ENCODE results near the gene CELSR1. TPM values are rescaled to one million over a fixed set of nuclear protein-coding genes. Genes with fewer than 3 reads are reported as not detected.

Gene CELSR1
- total and polyA plus RNA-seq, 7 donors = 0.09 to 0.39 (median 0.18) TPM

- Histone ChIP-seq H3K27me3 (ENCODE audit: insufficient read depth in 3 of 3, low read length in 2 of 3) (peaks cover 0 to 3% (median 2%) of the 10 kb centered on the region in 3 donors), H3K9me3 (no peaks in the 10 kb centered on the region), H3K4me1 (no peaks in the 10 kb centered on the region), H3K27ac (no peak overlapping the region), H3K4me3 (no peak overlapping the region), H3K36me3 (ENCODE audit: insufficient read depth in 1 of 2, low read depth in 1 of 2) (no peaks in the 10 kb centered on the region)
- 72 to 83% (median 82%) methylated on average over 10 of the region's 10 CpGs for WGBS, 3 donors
- TF ChIP-seq CTCF (IDR thresholded peaks at IDR 0.05) = no peak
- peak in 1 of 2 donors; percentile 43 for DNase-seq
- no peak for ATAC-seq
- intact Hi-C loops (cut with DNase I) = no loop called here
Observed at GRCh38 chr22:46515208-46516111, 22.0 kb downstream of the CELSR1 start.

- H3K9me3 ChIP-seq = no peaks in the 10 kb centered on the region
- no peak for DNase-seq
- H3K27ac ChIP-seq = no peak overlapping the region
- intact Hi-C loops (cut with DNase I) = no loop called here
- H3K36me3 ChIP-seq (ENCODE audit: insufficient read depth in 1 of 2, low read depth in 1 of 2) = no peaks in the 10 kb centered on the region
- no peak for TF ChIP-seq CTCF (IDR thresholded peaks at IDR 0.05)
- 49 to 70% (median 55%) methylated on average over 16 of the region's 16 CpGs for WGBS, 3 donors
- no peak for ATAC-seq
- no peak overlapping the region for H3K4me3 ChIP-seq
- H3K4me1 ChIP-seq = no peaks in the 10 kb centered on the region
- H3K27me3 ChIP-seq (ENCODE audit: insufficient read depth in 3 of 3, low read length in 2 of 3) = peaks cover 0 to 3% (median 2%) of the 10 kb centered on the region in 3 donors
Observed at GRCh38 chr22:46514592-46515207, 22.7 kb downstream of the CELSR1 start.

GRCh38 chr22:46513908-46514550 lies 23.4 kb downstream of the CELSR1 start:
- Histone ChIP-seq H3K27ac (no peak overlapping the region), H3K4me1 (no peaks in the 10 kb centered on the region), H3K27me3 (ENCODE audit: insufficient read depth in 3 of 3, low read length in 2 of 3) (peaks cover 0 to 4% (median 2%) of the 10 kb centered on the region in 3 donors), H3K36me3 (ENCODE audit: insufficient read depth in 1 of 2, low read depth in 1 of 2) (no peaks in the 10 kb centered on the region), H3K9me3 (no peaks in the 10 kb centered on the region), H3K4me3 (no peak overlapping the region)
- 84 to 90% (median 86%) methylated on average over 16 of the region's 16 CpGs for WGBS, 3 donors
- DNase-seq = peak in 1 of 2 donors; percentile 26
- no peak for ATAC-seq
- intact Hi-C loops (cut with DNase I) = no loop called here
- TF ChIP-seq CTCF (IDR thresholded peaks at IDR 0.05) = no peak

GRCh38 chr22:46512683-46513082 lies 24.7 kb downstream of the CELSR1 start:
- Histone ChIP-seq H3K9me3 (no peaks in the 10 kb centered on the region), H3K4me1 (no peaks in the 10 kb centered on the region), H3K36me3 (ENCODE audit: insufficient read depth in 1 of 2, low read depth in 1 of 2) (no peaks in the 10 kb centered on the region), H3K27me3 (ENCODE audit: insufficient read depth in 3 of 3, low read length in 2 of 3) (peaks cover 0 to 13% (median 2%) of the 10 kb centered on the region in 3 donors), H3K27ac (no peak overlapping the region), H3K4me3 (no peak overlapping the region)
- intact Hi-C loops (cut with DNase I) = no loop called here
- no peak for ATAC-seq
- whole genome bisulfite sequencing, 3 donors = 80 to 83% (median 82%) methylated on average over 11 of the region's 11 CpGs
- no peak for TF ChIP-seq CTCF (IDR thresholded peaks at IDR 0.05)
- peak in 1 of 2 donors; percentile 40 for DNase-seq
